ENCODE data around the gene CHD6.

DNA sequence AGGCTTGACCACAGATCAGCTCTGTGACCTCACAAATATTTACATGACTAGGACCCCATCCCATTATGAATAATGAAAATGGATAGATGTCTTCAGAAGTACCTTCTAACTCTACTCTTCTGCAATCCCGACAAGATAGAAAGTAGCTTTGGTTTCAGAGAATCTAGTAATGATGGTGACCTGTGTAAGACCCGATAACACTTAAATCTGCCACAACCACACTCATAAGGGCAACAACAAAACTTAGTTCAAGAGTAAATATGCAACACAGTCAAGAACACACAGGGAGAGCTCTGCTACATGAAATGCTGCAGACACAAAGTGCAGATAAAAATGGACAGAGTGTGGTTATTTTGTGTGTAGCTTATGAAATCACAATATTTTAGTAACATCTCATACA lies 9.6 kb downstream of the CHD6 start:
- TF ChIP-seq EGR1 (IDR thresholded peaks at IDR 0.05; ENCODE audit: low read depth in 2 of 2) (no peak), TAF1 (conservative IDR thresholded peaks at IDR 0.05) (no peak), GABPA (IDR thresholded peaks at IDR 0.05 in 1 of 2, conservative IDR thresholded peaks at IDR 0.05 in 1 of 2) (no peak), YY1 (IDR thresholded peaks at IDR 0.05) (no peak), REST (IDR thresholded peaks at IDR 0.05) (no peak), JUND (IDR thresholded peaks at IDR 0.05) (no peak), RAD21 (IDR thresholded peaks at IDR 0.05) (no peak), FOXA2 (IDR thresholded peaks at IDR 0.05) (no peak), MAX (IDR thresholded peaks at IDR 0.05) (no peak), HNF4A (conservative IDR thresholded peaks at IDR 0.05) (no peak)
- TF ChIP-seq, protein P1, sequence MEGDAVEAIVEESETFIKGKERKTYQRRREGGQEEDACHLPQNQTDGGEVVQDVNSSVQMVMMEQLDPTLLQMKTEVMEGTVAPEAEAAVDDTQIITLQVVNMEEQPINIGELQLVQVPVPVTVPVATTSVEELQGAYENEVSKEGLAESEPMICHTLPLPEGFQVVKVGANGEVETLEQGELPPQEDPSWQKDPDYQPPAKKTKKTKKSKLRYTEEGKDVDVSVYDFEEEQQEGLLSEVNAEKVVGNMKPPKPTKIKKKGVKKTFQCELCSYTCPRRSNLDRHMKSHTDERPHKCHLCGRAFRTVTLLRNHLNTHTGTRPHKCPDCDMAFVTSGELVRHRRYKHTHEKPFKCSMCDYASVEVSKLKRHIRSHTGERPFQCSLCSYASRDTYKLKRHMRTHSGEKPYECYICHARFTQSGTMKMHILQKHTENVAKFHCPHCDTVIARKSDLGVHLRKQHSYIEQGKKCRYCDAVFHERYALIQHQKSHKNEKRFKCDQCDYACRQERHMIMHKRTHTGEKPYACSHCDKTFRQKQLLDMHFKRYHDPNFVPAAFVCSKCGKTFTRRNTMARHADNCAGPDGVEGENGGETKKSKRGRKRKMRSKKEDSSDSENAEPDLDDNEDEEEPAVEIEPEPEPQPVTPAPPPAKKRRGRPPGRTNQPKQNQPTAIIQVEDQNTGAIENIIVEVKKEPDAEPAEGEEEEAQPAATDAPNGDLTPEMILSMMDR (IDR thresholded peaks at IDR 0.05; ENCODE audit: low read depth, low read length, missing input control) = no peak

Data from liver (tissue), 3 donors.